HCT116 (cell line): ENCODE results near the gene VPS37B. TPM values are rescaled to one million over a fixed set of nuclear protein-coding genes. Genes with fewer than 3 reads are reported as not detected.

ENCODE experiments used
- ATAC-seq: fragments of 200-7000 bp; cut with Tn5 transposase; 2 replicates; pipeline ENCODE4 v1.9.1; 2020; ENCODE audit warnings: mild to moderate bottlenecking, moderate library complexity
- BruUV-seq: library from RNA; stranded (reverse); fragments of 400-500 nt; replicated peaks from 2 replicates; lab custom pipeline; 2021; lab: Mats Ljungman, UMichigan
- CTCF ChIA-PET: fragments of 300-600 bp; sonication (Branson Sonifier 250); formaldehyde crosslinking; loops from one replicate; lab custom pipeline; 2021; ENCODE audit warnings: antibody characterized with exemption; lab: Charles Lee
- POLR2A ChIA-PET: fragments of 300-600, 350-600 bp; sonication (Branson Sonifier 250); formaldehyde crosslinking; loops from one replicate; lab custom pipeline; 2021; ENCODE audit warnings: antibody characterized with exemption; lab: Charles Lee
- RAD21 ChIA-PET, 2 experiments: fragments of 300-600 bp; sonication (Branson Sonifier 250); formaldehyde crosslinking; loops; one replicate each; lab custom pipeline; 2023; ENCODE audit warnings: low total read pairs in 2 of 2; ENCODE audit not compliant: uncharacterized antibody in 2 of 2, unreplicated experiment in 2 of 2, low non-redundant PET in 1 of 2; lab: Charles Lee
- DNase-seq: peaks from one replicate; pipeline ENCODE4 v3.0.0-alpha.2; 2010; ENCODE audit warnings: low read depth, low spot score
- H2AFZ ChIP-seq: fragments of 200-600 bp; shearing (Covaris generic), sonication (generic); 2 replicates; pipeline ENCODE4 v1.6.1; 2017; ENCODE audit warnings: low read depth, mixed run types, mixed read lengths, antibody characterized with exemption, low read length; ENCODE audit not compliant: poor library complexity, severe bottlenecking
- H3K27ac ChIP-seq: 2 replicates; pipeline ENCODE4 v1.5.1; 2012; ENCODE audit warnings: low read depth, low read length
- H3K27me3 ChIP-seq: fragments of 200-600 bp; sonication (generic); 2 replicates; pipeline ENCODE4 v1.6.1; 2016; ENCODE audit warnings: mixed run types, low read length, mixed read lengths; ENCODE audit not compliant: insufficient read depth
- H3K36me3 ChIP-seq, 2 experiments: fragments of 200-500 bp in 1 of 2; fragments of 200-600 bp in 1 of 2; sonication (Bioruptor generic) in 1 of 2; sonication (generic) in 1 of 2; 2 replicates each; pipeline versions ENCODE4 v1.5.1 to v1.6.1; 2014 to 2016; ENCODE audit warnings: low read length in 2 of 2, inconsistent platforms in 1 of 2, mixed read lengths in 1 of 2, mixed run types in 1 of 2; ENCODE audit not compliant: insufficient read depth in 2 of 2, control insufficient read depth in 1 of 2
- H3K4me1 ChIP-seq, 2 experiments: fragments of 200-600 bp in 1 of 2; sonication (generic) in 1 of 2; 2 replicates each; pipeline versions ENCODE4 v1.5.1 to v1.6.1; 2012 to 2017; ENCODE audit warnings: low read length in 2 of 2, inconsistent platforms in 1 of 2, mild to moderate bottlenecking in 1 of 2, mixed read lengths in 1 of 2, mixed run types in 1 of 2, moderate library complexity in 1 of 2; ENCODE audit not compliant: insufficient read depth in 2 of 2, control insufficient read depth in 1 of 2
- H3K4me2 ChIP-seq: fragments of 200-600 bp; sonication (generic); 2 replicates; pipeline ENCODE4 v1.6.1; 2017; ENCODE audit warnings: mixed run types, low read length, mixed read lengths
- H3K4me3 ChIP-seq, 2 experiments: fragments of 200-600 bp in 1 of 2; sonication (generic) in 1 of 2; replicated peaks in 1 of 2; 2 replicates each; pipeline ENCODE4 v1.5.1; 2011 to 2016; ENCODE audit warnings: low read length in 2 of 2, control low read depth in 1 of 2, low read depth in 1 of 2, mild to moderate bottlenecking in 1 of 2, mixed read lengths in 1 of 2, mixed run types in 1 of 2
- H3K79me2 ChIP-seq: fragments of 200-600 bp; sonication (generic); 2 replicates; pipeline ENCODE4 v1.6.1; 2017; ENCODE audit warnings: mild to moderate bottlenecking, mixed run types, low read length, moderate library complexity, mixed read lengths; ENCODE audit not compliant: insufficient read depth
- H3K9ac ChIP-seq: fragments of 200-600 bp; sonication (generic); 2 replicates; pipeline ENCODE4 v1.6.1; 2016; ENCODE audit warnings: low read length, mixed read lengths
- H3K9me2 ChIP-seq: fragments of 200-600 bp; sonication (generic), shearing (Covaris generic); 2 replicates; pipeline ENCODE4 v1.6.1; 2017; ENCODE audit warnings: mixed run types, mild to moderate bottlenecking, moderate library complexity; ENCODE audit not compliant: insufficient read depth
- H3K9me3 ChIP-seq, 2 experiments: fragments of 200-500 bp in 1 of 2; fragments of 200-600 bp in 1 of 2; sonication (Bioruptor generic) in 1 of 2; sonication (generic) in 1 of 2; 2 replicates each; pipeline ENCODE4 v1.6.1; 2014 to 2017; ENCODE audit warnings: low read length in 2 of 2, mixed read lengths in 2 of 2, inconsistent platforms in 1 of 2, low read depth in 1 of 2, mild to moderate bottlenecking in 1 of 2, mixed run types in 1 of 2, moderate library complexity in 1 of 2; ENCODE audit not compliant: control insufficient read depth in 1 of 2, insufficient read depth in 1 of 2
- H4K20me1 ChIP-seq: fragments of 200-600 bp; sonication (generic), shearing (Covaris generic); 2 replicates; pipeline ENCODE4 v1.6.1; 2017; ENCODE audit warnings: mixed run types, mild to moderate bottlenecking, moderate library complexity; ENCODE audit not compliant: insufficient read depth
- CTCF ChIP-seq, 3 experiments: fragments of 200-600 bp in 1 of 3; sonication (generic) in 1 of 3; IDR thresholded peaks in 2 of 3; conservative IDR thresholded peaks in 1 of 3; 2 replicates each; pipeline ENCODE4 v1.5.1; 2012 to 2017; ENCODE audit warnings: low read depth in 2 of 3, low read length in 2 of 3, antibody characterized with exemption in 1 of 3, borderline replicate concordance in 1 of 3, control low read depth in 1 of 3, mild to moderate bottlenecking in 1 of 3, mixed read lengths in 1 of 3, mixed run types in 1 of 3, moderate library complexity in 1 of 3; ENCODE audit not compliant: insufficient read depth in 1 of 3
- EGR1 ChIP-seq: IDR thresholded peaks from 2 replicates; pipeline ENCODE4 v1.6.1; 2012; ENCODE audit warnings: low read depth
- JUND ChIP-seq: IDR thresholded peaks from 2 replicates; pipeline ENCODE4 v1.6.1; 2012
- MAX ChIP-seq: IDR thresholded peaks from 2 replicates; pipeline ENCODE4 v1.6.1; 2012
- POLR2AphosphoS5 ChIP-seq: IDR thresholded peaks from 2 replicates; pipeline ENCODE4 v1.6.1; 2011; ENCODE audit warnings: mild to moderate bottlenecking, low read depth, low read length, moderate library complexity
- RAD21 ChIP-seq: IDR thresholded peaks from 2 replicates; pipeline ENCODE4 v1.6.1; 2012; ENCODE audit warnings: low read depth, mild to moderate bottlenecking
- SIN3A ChIP-seq: IDR thresholded peaks from 2 replicates; pipeline ENCODE4 v1.6.1; 2012; ENCODE audit warnings: low read depth
- SP1 ChIP-seq: IDR thresholded peaks from 2 replicates; pipeline ENCODE4 v1.6.1; 2012; ENCODE audit warnings: low read depth
- SRF ChIP-seq: IDR thresholded peaks from 2 replicates; pipeline ENCODE4 v1.6.1; 2012; ENCODE audit warnings: low read depth
- TCF7L2 ChIP-seq: IDR thresholded peaks from 2 replicates; pipeline ENCODE4 v1.7.0; 2011; ENCODE audit warnings: borderline replicate concordance, inconsistent platforms; ENCODE audit not compliant: insufficient read depth, insufficient read length; ENCODE audit errors: extremely low read depth
- YY1 ChIP-seq: IDR thresholded peaks from 2 replicates; pipeline ENCODE4 v1.6.1; 2011; ENCODE audit warnings: low read length, low read depth, moderate library complexity, mild to moderate bottlenecking; ENCODE audit not compliant: insufficient replicate concordance; ENCODE audit errors: extremely low read depth
- ZFX ChIP-seq: fragments of 450-650 bp; IDR thresholded peaks from 2 replicates; pipeline ENCODE4 v1.6.1; 2017
- ZNF274 ChIP-seq: fragments of 200-500 bp; sonication (Bioruptor generic); IDR thresholded peaks from 2 replicates; pipeline ENCODE4 v1.6.1; 2014; ENCODE audit warnings: mild to moderate bottlenecking, low read depth, low read length, inconsistent platforms
- intact Hi-C: fragments of 100-400 bp; cut with micrococcal nuclease; formaldehyde crosslinking; loops from 2 replicates; pipeline ENCODE4 v1.10.0; 2022
- total RNA-seq: library from RNA; stranded (reverse); gene quantifications from one replicate; pipeline ENCODE4 v1.2.1, GENCODE V29; 2021; ENCODE audit not compliant: unreplicated experiment

VPS37B gene
- total RNA-seq, 1 experiment from 2014 or later, result 55.0 TPM

- ChIA-PET POLR2A (no interaction called here), CTCF (interaction anchor here (0.8 to 1.4 kb wide), 3 partner anchors 16 to 373 kb away, joined by 3 to 4 read pairs (median 3); no protein-coding TSS in a partner anchor), RAD21 (interaction anchor here in 1 of 2 experiments (0.7 kb wide), 1 partner anchor 86 kb away, joined by 3 read pairs; no protein-coding TSS in a partner anchor)
- no TSS peak for BruUV-seq
- DNase-seq (no peak), ATAC-seq (no peak)
- Histone ChIP-seq H3K9ac (no peak overlapping the region), H3K4me2 (no peak overlapping the region), H3K4me3 (no peak overlapping the region), H3K4me1 (no peaks in the 10 kb centered on the region), H3K27me3 (no peaks in the 10 kb centered on the region), H4K20me1 (no peaks in the 10 kb centered on the region), H3K9me3 (no peaks in the 10 kb centered on the region), H2AFZ (no peak overlapping the region), H3K36me3 (peaks cover 14 to 23% of the 10 kb centered on the region in 2 experiments; a peak in 3 of 4 replicates), H3K79me2 (peaks cover 7% of the 10 kb centered on the region; the same call in 1 of the 2 replicates), H3K9me2 (no peaks in the 10 kb centered on the region), H3K27ac (no peak overlapping the region)
- TF ChIP-seq POLR2AphosphoS5 (0 out of 2 replicates have a peak, but pooled peaks have one; percentile 10), MAX (no peak), ZNF274 (no peak), SIN3A (0 out of 2 replicates have a peak, but pooled peaks have one; percentile 8), RAD21 (no peak), TCF7L2 (no peak), ZFX (no peak)
- intact Hi-C loops, result loop anchor here (5.0 kb wide), 1 partner anchor 73 kb away; no protein-coding TSS in a partner anchor
Observed at GRCh38 chr12:122864894-122865253, 31.1 kb downstream of the VPS37B start.

- H2AFZ ChIP-seq, result no peak overlapping the region
- no peak overlapping the region for H3K4me2 ChIP-seq
- H3K27ac ChIP-seq, result peak overlapping the region; percentile 24; the same call in 1 of the 2 replicates
- no peak for DNase-seq
- H3K79me2 ChIP-seq, result no peaks in the 10 kb centered on the region; the same call in 1 of the 2 replicates
- H3K36me3 ChIP-seq, result peaks cover 7 to 8% of the 10 kb centered on the region in 2 experiments; a peak in 3 of 4 replicates
- no peaks in the 10 kb centered on the region for H3K9me2 ChIP-seq
- POLR2A ChIA-PET, result no interaction called here
- no peaks in the 10 kb centered on the region for H3K27me3 ChIP-seq
- TF ChIP-seq POLR2AphosphoS5 (no peak), SP1 (no peak), CTCF (IDR thresholded peaks at IDR 0.05 in 2 of 3, conservative IDR thresholded peaks at IDR 0.05 in 1 of 3; ENCODE audit: borderline replicate concordance in 1 of 3, insufficient read depth in 1 of 3, low read depth in 2 of 3, low read length in 2 of 3) (no peak), EGR1 (no peak), YY1 (no peak), JUND (no peak), SRF (no peak), TCF7L2 (no peak)
- TF ChIP-seq, all 23 proteins: peak for 0
- Histone ChIP-seq H4K20me1 (no peaks in the 10 kb centered on the region), H3K4me1 (no peaks in the 10 kb centered on the region), H3K9ac (no peak overlapping the region), H3K4me3 (no peak overlapping the region), H3K9me3 (no peaks in the 10 kb centered on the region)
- ATAC-seq, result no peak
- intact Hi-C loops, result loop anchor here (5.0 kb wide), 1 partner anchor 71 kb away; no protein-coding TSS in a partner anchor
- ChIA-PET RAD21 (no interaction called here), CTCF (no interaction called here)
- BruUV-seq, result no TSS peak
Observed at GRCh38 chr12:122862872-122863701, 32.8 kb downstream of the VPS37B start.
